Hindlimb muscle (tissue), 1 donor: ENCODE results near the gene C21orf91. TPM values are rescaled to one million over a fixed set of nuclear protein-coding genes. Genes with fewer than 3 reads are reported as not detected.
"Not testable (repeated sequence)": the region's sequence is repeated elsewhere in the genome, so short reads cannot be mapped to it uniquely, and the experiment has no call there.

Experiments used
- DNase-seq: peaks from one replicate; pipeline ENCODE4 v3.0.0-alpha.2; 2013
- polyA plus RNA-seq: library from polyadenylated mRNA; unstranded; fragments of 120-200 nt; gene quantifications from one replicate; pipeline ENCODE4 v1.2.1, GENCODE V29; 2013; ENCODE audit not compliant: insufficient read length

The C21orf91 gene
- polyA plus RNA-seq, 1 donor: 14.2 TPM

- no peak for DNase-seq
Measured at GRCh38 chr21:17775431-17776126, 43.6 kb downstream of the C21orf91 start.

- DNase-seq: not testable (repeated sequence)
Measured at GRCh38 chr21:17775021-17775420, 44.1 kb downstream of the C21orf91 start.

DNA sequence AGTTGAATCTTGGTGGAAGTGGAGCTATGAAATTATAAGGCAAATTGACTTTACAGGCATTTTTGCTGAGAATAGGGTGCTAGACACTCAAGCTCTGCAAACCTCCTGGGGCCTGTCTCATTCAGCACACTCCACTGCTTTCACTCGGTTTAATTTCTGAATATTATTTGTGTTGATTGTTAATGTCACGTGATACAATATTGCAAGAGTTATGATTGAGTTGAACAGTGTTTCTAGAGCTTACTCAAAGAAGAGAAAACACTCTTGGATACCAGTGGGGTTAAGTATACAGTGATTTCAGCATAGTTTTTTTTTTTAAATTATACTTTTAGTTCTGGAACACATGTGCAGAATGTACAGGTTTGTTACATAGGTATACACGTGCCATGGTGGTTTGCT, 49.7 kb downstream of the C21orf91 start:
- no peak for DNase-seq

DNA sequence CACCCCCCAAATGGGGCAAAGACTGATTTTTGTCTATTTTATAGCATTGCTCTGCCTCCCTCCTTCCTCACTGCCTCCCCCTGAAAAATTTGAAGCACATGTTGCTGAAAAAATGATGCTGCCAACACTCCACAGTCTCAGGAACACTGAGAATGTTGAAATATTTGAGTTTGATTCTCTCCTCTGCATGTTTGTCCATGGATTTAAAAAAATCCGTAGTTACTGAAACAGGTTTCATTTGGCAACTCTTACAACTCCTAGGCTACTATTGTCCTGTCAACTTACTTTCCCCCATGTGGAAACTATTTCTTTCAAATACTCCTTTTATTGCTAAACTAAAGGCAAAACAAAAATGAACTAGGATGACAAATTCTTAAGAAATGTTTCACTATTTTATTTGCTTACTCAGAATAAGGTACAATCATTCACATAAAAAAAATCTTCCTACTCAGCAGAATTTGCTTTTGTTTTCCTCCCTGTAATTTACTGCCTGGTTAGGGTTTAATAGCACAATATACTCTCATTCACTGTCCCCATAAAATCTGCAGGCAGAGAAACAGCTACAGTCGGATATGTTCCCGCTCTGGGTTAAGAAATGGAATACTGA, 50.2 kb downstream of the C21orf91 start:
- no peak for DNase-seq

- no peak for DNase-seq
Measured at GRCh38 chr21:17765207-17765606, 53.9 kb downstream of the C21orf91 start.

- no peak for DNase-seq
Measured at GRCh38 chr21:17763288-17764037, 55.7 kb downstream of the C21orf91 start.

- no peak for DNase-seq
Measured at GRCh38 chr21:17759511-17760178, 59.5 kb downstream of the C21orf91 start.

DNA sequence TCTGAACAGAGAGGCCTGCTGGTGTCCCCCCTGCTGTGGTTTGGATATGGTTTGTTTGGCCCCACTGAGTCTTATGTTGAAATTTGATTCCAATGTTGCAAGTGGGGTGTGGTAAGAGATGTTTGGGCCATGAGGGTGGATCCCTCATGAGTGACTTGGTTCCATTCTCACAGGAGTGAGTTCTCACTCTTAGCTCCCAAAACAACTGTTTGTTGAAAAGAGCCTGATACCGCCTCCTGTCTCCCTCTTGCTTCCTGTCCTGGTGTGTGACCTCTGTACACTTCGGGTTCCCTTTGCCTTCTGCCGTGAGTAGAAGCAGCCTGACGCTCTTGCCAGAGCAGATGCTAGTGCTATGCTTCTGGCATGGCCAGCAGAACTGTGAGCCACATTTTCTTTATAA, 60.5 kb downstream of the C21orf91 start:
- no peak for DNase-seq

- DNase-seq: no peak
Measured at GRCh38 chr21:17757671-17758070, 61.5 kb downstream of the C21orf91 start.

GRCh38 chr21:17753736-17754135, 65.4 kb downstream of the C21orf91 start:
- DNase-seq: no peak

- DNase-seq: no peak
Measured at GRCh38 chr21:17752171-17752570, 67.0 kb downstream of the C21orf91 start.

DNA sequence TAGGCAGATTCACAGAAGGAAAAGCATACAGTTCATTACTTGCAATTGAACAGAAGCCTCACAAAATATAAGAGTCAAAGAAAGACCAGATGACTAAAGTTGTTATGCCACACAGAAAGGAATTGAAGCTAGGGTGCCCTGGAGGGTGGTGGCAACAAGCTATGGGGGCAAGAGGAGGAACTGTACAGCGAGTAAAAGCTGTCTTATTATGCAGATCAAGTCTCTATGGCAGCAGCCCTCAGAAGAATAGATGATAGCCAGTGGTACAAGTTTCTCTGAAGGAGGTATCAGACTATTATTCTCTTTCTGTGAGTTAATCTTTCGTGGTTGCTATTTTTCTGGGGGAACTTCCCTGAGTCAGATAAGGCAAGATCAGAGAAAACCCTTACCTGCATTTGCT, 72.2 kb downstream of the C21orf91 start:
- DNase-seq: no peak

DNA sequence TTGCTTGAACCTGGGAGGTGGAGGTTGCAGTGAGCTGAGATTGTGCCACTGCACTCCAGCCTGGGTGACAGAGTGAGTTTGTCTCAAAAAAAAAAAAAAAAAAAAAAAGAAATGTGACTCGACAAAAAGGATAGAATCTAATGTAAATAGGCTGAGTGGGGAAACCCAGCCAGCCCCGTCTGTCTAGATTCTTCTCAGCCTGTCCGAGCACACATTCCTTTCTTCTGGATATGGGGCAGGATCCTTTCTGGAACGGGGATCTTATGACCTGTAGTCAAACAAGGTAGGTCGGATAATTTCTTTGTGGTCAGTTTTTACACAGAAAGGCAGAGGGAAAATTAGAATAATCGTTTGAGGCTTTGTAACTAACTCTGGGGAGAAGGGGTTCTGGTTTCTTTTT, 74.1 kb downstream of the C21orf91 start:
- no peak for DNase-seq

DNA sequence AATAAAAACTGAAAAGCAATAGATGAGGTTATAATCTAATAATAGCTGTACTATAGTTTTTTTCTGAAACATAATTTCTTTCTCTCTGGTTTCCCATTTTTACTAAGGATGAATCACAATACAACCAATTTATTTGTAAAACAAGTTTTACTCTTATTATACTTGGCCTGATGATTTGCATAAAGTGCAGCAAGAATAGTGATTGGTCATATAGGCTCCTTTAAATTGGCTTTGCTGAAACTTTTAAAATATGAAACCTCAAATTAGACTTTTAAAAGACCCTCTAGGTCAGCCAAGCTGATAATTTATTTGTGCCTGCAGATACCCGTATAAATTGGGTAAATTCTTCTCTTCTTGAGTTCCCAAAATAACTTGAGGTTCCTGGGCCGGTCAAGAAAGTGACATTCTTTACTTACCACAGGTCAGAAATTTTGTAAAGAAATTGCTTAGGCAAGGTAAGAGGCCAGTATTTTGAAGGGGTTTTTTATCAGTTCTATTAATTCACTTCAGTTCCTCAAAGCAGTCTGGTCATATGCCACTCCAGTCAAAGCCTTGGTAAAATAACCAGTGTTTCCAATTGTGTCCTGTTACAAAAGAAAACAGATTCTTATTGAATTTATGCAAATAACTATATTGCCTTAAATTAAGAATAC, 76.1 kb downstream of the C21orf91 start:
- DNase-seq: no peak

DNA sequence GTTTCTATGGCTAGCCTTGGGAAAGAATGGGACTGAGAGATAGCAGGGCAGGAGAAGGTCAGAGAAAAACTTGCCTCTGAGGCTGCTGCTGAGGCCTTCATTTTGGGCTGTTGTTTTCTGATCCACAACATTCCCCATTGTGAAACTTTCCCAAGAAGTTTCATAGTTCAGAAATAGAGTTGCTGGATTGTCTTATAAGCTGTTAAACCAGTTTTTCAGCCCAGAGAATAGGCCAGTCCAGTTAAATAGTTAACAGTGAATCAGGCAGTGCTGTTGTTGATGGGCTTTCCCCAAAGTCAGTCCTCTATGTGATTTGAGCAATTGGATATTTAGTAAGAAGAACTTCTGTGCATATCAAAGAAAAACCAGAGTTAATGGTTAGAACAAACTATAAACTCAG, 77.0 kb downstream of the C21orf91 start:
- DNase-seq: no peak

Other genes with a start within 250 kb of the C21orf91 start
- 29.6 TPM for gene BTG3, start 206.5 kb downstream of the C21orf91 start, polyA plus RNA-seq